Fibroblast of the aortic adventitia (primary cell): Measurements from ENCODE around the gene BTBD17. TPM values are rescaled to one million over a fixed set of nuclear protein-coding genes. Genes with fewer than 3 reads are reported as not detected.

ENCODE experiments used
- DNase-seq: peaks from one replicate; pipeline ENCODE4 v3.0.0-alpha.2; 2010; ENCODE audit warnings: low read depth
- H3K4me3 ChIP-seq: 2 replicates; pipeline ENCODE4 v1.5.1; 2011; ENCODE audit warnings: low read depth, mild to moderate bottlenecking, control low read depth, low read length, moderate library complexity
- total RNA-seq: library from RNA; depleted of rRNA; stranded (reverse); fragments of >200 nt; gene quantifications from 2 replicates; pipeline ENCODE4 v1.2.3, GENCODE V29; 2012; ENCODE audit warnings: low replicate concordance
- TF ChIP-seq, protein P1 (sequence below): IDR thresholded peaks from 2 replicates; pipeline ENCODE4 v1.5.1; 2011; ENCODE audit warnings: mild to moderate bottlenecking, low read length, control low read depth, inconsistent platforms; ENCODE audit not compliant: insufficient read depth

The BTBD17 gene
- total RNA-seq, 1 donor, result not detected

DNA sequence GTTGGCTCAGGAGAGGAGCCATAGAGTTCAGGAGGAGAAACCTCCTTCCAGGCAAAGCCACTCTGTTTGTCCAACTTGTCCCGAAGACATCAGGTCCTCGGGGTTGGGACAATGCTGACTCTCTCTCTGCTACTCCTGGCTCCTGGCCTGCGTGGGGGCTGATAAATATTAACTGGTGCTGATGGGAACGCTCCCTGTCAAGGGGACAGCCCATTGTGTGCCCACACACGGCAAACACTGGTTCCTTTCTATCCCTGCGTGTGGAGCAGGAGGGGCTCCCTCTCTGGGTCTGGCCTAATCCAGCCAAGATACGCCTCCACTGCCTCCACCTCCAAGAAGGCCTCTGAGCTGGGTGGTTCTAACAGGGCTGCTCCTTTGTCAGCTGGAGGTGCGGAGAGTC lies 31.2 kb downstream of the BTBD17 start:
- TF ChIP-seq, protein P1, sequence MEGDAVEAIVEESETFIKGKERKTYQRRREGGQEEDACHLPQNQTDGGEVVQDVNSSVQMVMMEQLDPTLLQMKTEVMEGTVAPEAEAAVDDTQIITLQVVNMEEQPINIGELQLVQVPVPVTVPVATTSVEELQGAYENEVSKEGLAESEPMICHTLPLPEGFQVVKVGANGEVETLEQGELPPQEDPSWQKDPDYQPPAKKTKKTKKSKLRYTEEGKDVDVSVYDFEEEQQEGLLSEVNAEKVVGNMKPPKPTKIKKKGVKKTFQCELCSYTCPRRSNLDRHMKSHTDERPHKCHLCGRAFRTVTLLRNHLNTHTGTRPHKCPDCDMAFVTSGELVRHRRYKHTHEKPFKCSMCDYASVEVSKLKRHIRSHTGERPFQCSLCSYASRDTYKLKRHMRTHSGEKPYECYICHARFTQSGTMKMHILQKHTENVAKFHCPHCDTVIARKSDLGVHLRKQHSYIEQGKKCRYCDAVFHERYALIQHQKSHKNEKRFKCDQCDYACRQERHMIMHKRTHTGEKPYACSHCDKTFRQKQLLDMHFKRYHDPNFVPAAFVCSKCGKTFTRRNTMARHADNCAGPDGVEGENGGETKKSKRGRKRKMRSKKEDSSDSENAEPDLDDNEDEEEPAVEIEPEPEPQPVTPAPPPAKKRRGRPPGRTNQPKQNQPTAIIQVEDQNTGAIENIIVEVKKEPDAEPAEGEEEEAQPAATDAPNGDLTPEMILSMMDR, result no peak
- DNase-seq, result no peak
- no peak overlapping the region for H3K4me3 ChIP-seq

DNA sequence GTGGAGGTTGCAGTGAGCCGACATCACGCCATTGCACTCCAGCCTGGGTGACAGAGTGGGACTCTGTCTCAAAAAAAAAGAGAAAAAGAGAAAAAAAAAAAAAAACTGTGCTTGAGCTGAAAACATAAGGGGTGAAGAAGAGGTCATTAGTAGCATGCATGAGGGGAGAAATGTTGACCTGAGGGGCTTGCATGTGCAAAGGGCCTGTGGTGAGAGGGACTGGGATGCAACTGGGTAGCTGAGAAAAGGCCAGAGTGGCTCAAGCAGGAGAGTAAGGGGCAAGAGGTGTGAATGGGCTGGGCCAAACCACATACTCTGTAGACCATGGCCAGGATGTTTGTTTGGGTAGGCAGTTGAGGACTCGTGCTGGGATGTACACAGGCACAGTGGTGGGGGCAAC lies 32.3 kb downstream of the BTBD17 start:
- TF ChIP-seq, protein P1, result no peak
- H3K4me3 ChIP-seq, result no peak overlapping the region
- no peak for DNase-seq

DNA sequence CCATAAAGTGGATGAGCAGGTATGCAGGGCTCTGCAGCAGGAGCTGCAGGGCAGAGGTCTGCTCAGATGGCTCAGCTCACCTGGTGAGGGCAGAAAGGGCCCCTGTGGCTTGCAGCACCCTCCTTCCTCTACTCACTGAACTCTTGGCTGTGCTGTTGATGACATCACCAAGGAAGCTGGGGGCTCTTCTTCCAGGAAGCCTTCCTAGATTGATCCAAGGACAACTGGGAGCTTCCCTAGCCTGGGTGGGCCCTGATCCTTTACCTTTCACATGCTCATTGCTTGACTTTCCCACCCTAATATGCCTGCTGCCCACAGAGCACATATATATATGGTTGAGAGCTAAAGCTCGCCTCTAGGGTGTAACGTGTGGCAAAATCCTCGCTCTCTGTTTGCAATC lies 33.2 kb downstream of the BTBD17 start:
- no peak overlapping the region for H3K4me3 ChIP-seq
- TF ChIP-seq, protein P1, result no peak
- no peak for DNase-seq

DNA sequence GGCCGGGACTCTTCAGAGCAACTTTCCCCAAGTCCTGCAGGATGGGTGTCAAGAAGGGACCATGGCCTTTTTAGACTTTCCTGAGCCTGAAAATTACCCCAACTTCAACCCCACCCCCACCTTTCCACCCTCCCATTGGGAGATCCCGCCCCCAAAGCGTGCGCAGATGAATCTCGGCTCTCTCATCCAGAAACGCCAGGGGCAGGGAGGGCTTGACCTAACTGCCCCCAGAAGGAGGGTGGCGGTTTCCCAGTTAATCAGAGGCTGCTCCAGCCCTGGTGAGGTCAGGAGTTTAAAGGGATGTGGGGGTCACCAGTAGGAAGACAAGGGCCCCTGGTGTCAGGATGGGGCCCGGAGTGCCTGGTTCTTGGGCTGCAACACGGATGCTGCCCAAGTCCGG lies 35.2 kb downstream of the BTBD17 start:
- TF ChIP-seq, protein P1, result no peak
- no peak overlapping the region for H3K4me3 ChIP-seq
- no peak for DNase-seq

DNA sequence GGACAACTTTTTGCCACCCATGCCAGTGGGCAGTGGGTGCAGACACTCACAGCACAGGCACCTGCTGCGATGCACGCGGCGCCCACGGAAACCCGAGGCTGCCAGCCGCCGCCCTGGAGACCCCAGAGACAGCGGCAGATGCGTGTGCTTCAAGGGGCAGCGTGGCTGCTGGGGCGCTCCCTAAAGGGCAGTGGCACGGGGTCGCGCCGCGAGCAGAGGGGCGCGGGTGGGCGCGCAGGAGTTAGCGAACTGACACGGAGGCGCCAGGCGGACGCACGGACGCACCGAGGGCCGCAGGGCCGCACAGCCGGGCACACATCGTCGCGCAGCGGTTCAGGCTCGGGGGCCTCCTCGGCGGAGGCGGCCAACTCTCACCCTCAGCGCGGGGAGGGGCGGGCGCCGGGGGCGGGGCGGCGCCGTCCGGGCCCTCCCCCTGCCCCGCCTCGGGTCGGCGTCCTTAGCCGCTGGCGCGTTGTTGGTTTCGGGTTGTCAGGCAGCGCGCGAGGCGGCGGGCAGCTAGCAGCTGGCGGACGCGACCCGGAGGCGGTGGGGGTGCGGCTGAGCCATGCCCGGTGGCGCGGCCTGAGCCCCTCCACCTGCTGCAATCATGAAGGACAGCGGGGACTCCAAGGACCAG lies 35.8 kb downstream of the BTBD17 start, which contains the start of gene KIF19:
KIF19 (plus strand) TSS at position 484 of the 637 bp plus-strand sequence; CDS start at position 608, 124 bp downstream.
- no peak within 1 kb of the TSS for H3K4me3 ChIP-seq
- TF ChIP-seq, protein P1, result no peak
- no peak for DNase-seq

DNA sequence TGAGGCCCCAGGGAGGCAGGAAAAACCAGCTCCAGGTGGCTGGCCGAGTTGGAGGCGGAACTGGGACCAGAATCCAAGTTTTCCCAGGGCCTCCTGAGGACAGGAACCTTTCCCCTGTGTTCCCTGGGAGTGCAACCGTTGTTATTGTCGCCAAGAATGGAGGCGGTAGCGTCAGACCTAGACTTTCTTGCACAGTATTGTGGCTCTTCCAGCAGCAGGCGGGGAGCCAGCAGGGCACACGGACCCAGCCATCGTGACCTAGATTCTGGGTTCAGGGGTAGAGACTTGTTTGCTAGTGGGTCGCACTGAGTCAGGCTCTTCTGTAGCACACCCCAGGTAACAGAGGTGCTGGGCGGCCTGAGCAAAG lies 36.3 kb downstream of the BTBD17 start:
- H3K4me3 ChIP-seq, result no peak overlapping the region
- no peak for DNase-seq

More for the DNA sequence above, 36.3 kb downstream of the BTBD17 start:
- TF ChIP-seq, protein P1, result no peak
